HFF-Myc (cell line): ENCODE data around the gene AGAP3.

Experiments
- DNase-seq: peaks from one replicate; pipeline ENCODE4 v3.0.0-alpha.2; 2011; ENCODE audit warnings: low read depth; ENCODE audit errors: extremely low read depth
- H3K4me3 ChIP-seq: replicated peaks from 2 replicates; pipeline ENCODE4 v1.5.1; 2011; ENCODE audit warnings: low read depth, mild to moderate bottlenecking, control low read depth, low read length
- CTCF ChIP-seq: IDR thresholded peaks from 2 replicates; pipeline ENCODE4 v1.5.1; 2012; ENCODE audit warnings: mild to moderate bottlenecking, low read depth, low read length, control low read depth; ENCODE audit errors: missing control alignments

AGAP3 gene

GRCh38 chr7:151058781-151059366 lies 27.4 kb upstream of the AGAP3 start:
- DNase-seq: no peak
- peak overlapping the region; percentile 83 for H3K4me3 ChIP-seq
- no peak for TF ChIP-seq CTCF

- peak within 1 kb of the TSS; percentile 83 for H3K4me3 ChIP-seq
- peak; percentile 51 for TF ChIP-seq CTCF
- DNase-seq: no peak
Measured at GRCh38 chr7:151059367-151060112, 26.7 kb upstream of the AGAP3 start, which contains the start of gene SLC4A2. TSS of gene SLC4A2 (plus strand) at chr7:151059589. CDS start at chr7:151061988, 2,399 bp downstream.

GRCh38 chr7:151060113-151060415 lies 26.2 kb upstream of the AGAP3 start:
- TF ChIP-seq CTCF: no peak
- peak overlapping the region; percentile 83 for H3K4me3 ChIP-seq
- DNase-seq: no peak

GRCh38 chr7:151060416-151061212 lies 25.7 kb upstream of the AGAP3 start:
- TF ChIP-seq CTCF: peak; percentile 38
- H3K4me3 ChIP-seq: peak overlapping the region; percentile 83
- no peak for DNase-seq

GRCh38 chr7:151061213-151062110 lies 24.8 kb upstream of the AGAP3 start:
- no peak for TF ChIP-seq CTCF
- peak overlapping the region; percentile 83 for H3K4me3 ChIP-seq
- DNase-seq: no peak

GRCh38 chr7:151062111-151062398 lies 24.2 kb upstream of the AGAP3 start:
- no peak for DNase-seq
- TF ChIP-seq CTCF: no peak
- H3K4me3 ChIP-seq: peak overlapping the region; percentile 83
